ENCODE data around the gene GLIS2. TPM values are rescaled to one million over a fixed set of nuclear protein-coding genes. Genes with fewer than 3 reads are reported as not detected.
A peak's percentile ranks its signal among the peaks of the same experiment; 100 is the strongest.

Gene GLIS2
- polyA plus RNA-seq, 2 of the 4 experiments (the other 2 are of a cell fraction), result 5.5 to 15.8 TPM

- Histone ChIP-seq H3K4me2 (peak overlapping the region; percentile 75), H3K27ac (peak overlapping the region; percentile 73 to 87; a peak in 5 of 6 replicates), H3K4me1 (peaks cover 85% of the 10 kb centered on the region), H3K9me3 (no peaks in the 10 kb centered on the region), H3K4me3 (no peak overlapping the region)
- WGBS (ENCODE audit: missing lambda C conversion rate), result 84% methylated on average over 14 of the region's 14 CpGs
- ChIA-PET CTCF (interaction anchor here (0.9 to 13.8 kb wide), 9 partner anchors 9 to 354 kb away, joined by 3 to 213 read pairs (median 5); partner anchors contain the start of gene TFAP4), POLR2A (interaction anchor here (1.1 kb wide), 1 partner anchor 22 kb away, joined by 3 read pairs; no protein-coding TSS in a partner anchor)
- FAIRE-seq (no peak), DNase-seq (ENCODE audit: low read depth in 1 of 2, low spot score in 1 of 2) (no peak), ATAC-seq (no peak)
- TF ChIP-seq RFX5 (IDR thresholded peaks at IDR 0.05) (no peak), MAX (IDR thresholded peaks at IDR 0.05) (peak; percentile 12; the same call in 1 of the 2 replicates)
Measured at GRCh38 chr16:4293181-4293716, 22.6 kb upstream of the GLIS2 start.

GRCh38 chr16:4293822-4294457 is 21.9 kb upstream of the GLIS2 start:
- peak; percentile 50 to 70 for DNase-seq (ENCODE audit: low read depth in 1 of 2, low spot score in 1 of 2)

DNA sequence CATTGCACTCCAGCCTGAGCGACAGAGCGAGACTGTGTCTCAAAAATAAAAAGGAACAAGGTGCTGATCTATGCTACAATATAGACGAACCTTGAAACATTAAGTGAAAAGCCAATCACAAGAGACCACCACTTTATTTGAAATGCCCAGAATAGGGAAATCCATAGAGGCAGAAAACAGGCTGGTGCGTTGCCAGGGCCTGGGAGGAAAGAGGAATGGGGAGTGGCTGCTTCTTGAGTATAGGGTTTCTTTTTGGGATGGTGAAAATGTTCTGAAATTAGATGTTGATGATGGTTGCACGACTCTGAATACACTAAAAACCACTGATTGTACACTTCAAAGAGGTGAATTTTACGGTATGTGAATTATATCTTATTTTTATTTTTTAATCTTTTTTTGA is 20.3 kb upstream of the GLIS2 start:
- CTCF ChIA-PET, result interaction anchor here (1.2 to 13.8 kb wide), 9 partner anchors 13 to 107 kb away, joined by 3 to 213 read pairs (median 5); partner anchors contain the start of gene TFAP4
- ATAC-seq (no peak), FAIRE-seq (no peak), DNase-seq (ENCODE audit: low read depth in 1 of 2, low spot score in 1 of 2) (no peak)
- no peak overlapping the region for H3K4me3 ChIP-seq
- WGBS (ENCODE audit: missing lambda C conversion rate), result 79% methylated on average over 6 of the region's 6 CpGs
- H3K4me1 ChIP-seq, result peaks cover 83% of the 10 kb centered on the region
- H3K27ac ChIP-seq, result peak overlapping the region in 1 of 2 experiments; percentile 87; a peak in 3 of 6 replicates
- POLR2A ChIA-PET, result interaction anchor here (0.9 to 1.0 kb wide), 3 partner anchors 12 to 24 kb away, joined by 3 to 5 read pairs (median 5); no protein-coding TSS in a partner anchor
- H3K9me3 ChIP-seq, result no peaks in the 10 kb centered on the region
- TF ChIP-seq MAFK (IDR thresholded peaks at IDR 0.05; ENCODE audit: partially characterized antibody) (no peak), HEYL (CRISPR knock-in tag; IDR thresholded peaks at IDR 0.05) (no peak), RNF2 (IDR thresholded peaks at IDR 0.05; ENCODE audit: borderline replicate concordance, low read depth) (no peak), KDM5A (IDR thresholded peaks at IDR 0.05) (no peak), CEBPB (IDR thresholded peaks at IDR 0.05) (no peak), BHLHE40 (IDR thresholded peaks at IDR 0.05; ENCODE audit: low read depth, low read length) (no peak), MAX (IDR thresholded peaks at IDR 0.05) (no peak), POLR2A (IDR thresholded peaks at IDR 0.05; ENCODE audit: low read length) (no peak), NR3C1 (IDR thresholded peaks at IDR 0.05) (no peak), CHD4 (IDR thresholded peaks at IDR 0.05; ENCODE audit: borderline replicate concordance) (no peak), EHF (CRISPR knock-in tag; IDR thresholded peaks at IDR 0.05) (no peak), ZFP36 (IDR thresholded peaks at IDR 0.05; ENCODE audit: borderline replicate concordance, partially characterized antibody) (no peak)
- TF ChIP-seq, protein P1, sequence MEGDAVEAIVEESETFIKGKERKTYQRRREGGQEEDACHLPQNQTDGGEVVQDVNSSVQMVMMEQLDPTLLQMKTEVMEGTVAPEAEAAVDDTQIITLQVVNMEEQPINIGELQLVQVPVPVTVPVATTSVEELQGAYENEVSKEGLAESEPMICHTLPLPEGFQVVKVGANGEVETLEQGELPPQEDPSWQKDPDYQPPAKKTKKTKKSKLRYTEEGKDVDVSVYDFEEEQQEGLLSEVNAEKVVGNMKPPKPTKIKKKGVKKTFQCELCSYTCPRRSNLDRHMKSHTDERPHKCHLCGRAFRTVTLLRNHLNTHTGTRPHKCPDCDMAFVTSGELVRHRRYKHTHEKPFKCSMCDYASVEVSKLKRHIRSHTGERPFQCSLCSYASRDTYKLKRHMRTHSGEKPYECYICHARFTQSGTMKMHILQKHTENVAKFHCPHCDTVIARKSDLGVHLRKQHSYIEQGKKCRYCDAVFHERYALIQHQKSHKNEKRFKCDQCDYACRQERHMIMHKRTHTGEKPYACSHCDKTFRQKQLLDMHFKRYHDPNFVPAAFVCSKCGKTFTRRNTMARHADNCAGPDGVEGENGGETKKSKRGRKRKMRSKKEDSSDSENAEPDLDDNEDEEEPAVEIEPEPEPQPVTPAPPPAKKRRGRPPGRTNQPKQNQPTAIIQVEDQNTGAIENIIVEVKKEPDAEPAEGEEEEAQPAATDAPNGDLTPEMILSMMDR (IDR thresholded peaks at IDR 0.05), result no peak
- TF ChIP-seq, protein P2, sequence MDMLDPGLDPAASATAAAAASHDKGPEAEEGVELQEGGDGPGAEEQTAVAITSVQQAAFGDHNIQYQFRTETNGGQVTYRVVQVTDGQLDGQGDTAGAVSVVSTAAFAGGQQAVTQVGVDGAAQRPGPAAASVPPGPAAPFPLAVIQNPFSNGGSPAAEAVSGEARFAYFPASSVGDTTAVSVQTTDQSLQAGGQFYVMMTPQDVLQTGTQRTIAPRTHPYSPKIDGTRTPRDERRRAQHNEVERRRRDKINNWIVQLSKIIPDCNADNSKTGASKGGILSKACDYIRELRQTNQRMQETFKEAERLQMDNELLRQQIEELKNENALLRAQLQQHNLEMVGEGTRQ (IDR thresholded peaks at IDR 0.05), result no peak
- TF ChIP-seq, protein P3, sequence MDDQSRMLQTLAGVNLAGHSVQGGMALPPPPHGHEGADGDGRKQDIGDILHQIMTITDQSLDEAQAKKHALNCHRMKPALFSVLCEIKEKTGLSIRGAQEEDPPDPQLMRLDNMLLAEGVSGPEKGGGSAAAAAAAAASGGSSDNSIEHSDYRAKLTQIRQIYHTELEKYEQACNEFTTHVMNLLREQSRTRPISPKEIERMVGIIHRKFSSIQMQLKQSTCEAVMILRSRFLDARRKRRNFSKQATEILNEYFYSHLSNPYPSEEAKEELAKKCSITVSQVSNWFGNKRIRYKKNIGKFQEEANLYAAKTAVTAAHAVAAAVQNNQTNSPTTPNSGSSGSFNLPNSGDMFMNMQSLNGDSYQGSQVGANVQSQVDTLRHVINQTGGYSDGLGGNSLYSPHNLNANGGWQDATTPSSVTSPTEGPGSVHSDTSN (IDR thresholded peaks at IDR 0.05), result no peak
- H3K4me2 ChIP-seq, result no peak overlapping the region

More at GRCh38 chr16:4293822-4294457, 21.9 kb upstream of the GLIS2 start:
- Histone ChIP-seq H3K4me3 (no peak overlapping the region), H3K27ac (peak overlapping the region; percentile 73 to 87), H3K9me3 (no peaks in the 10 kb centered on the region), H3K4me1 (peaks cover 85% of the 10 kb centered on the region), H3K4me2 (peak overlapping the region; percentile 75)
- peak; percentile 61 for FAIRE-seq
- POLR2A ChIA-PET, result interaction anchor here (1.1 kb wide), 1 partner anchor 22 kb away, joined by 3 read pairs; no protein-coding TSS in a partner anchor
- CTCF ChIA-PET, result interaction anchor here (0.7 to 13.8 kb wide), 13 partner anchors 9 to 354 kb away, joined by 3 to 213 read pairs (median 3); partner anchors contain the start of gene TFAP4
- ATAC-seq, result peak; percentile 80 to 81
- TF ChIP-seq, protein P2 (IDR thresholded peaks at IDR 0.05), result no peak
- 0 out of 2 replicates have a peak, but pooled peaks have one; percentile 16 for TF ChIP-seq GATA3 (IDR thresholded peaks at IDR 0.05; ENCODE audit: borderline replicate concordance)
- no peak for TF ChIP-seq FOSB (CRISPR knock-in tag; IDR thresholded peaks at IDR 0.05)
- TF ChIP-seq TP53 (CRISPR knock-in tag; IDR thresholded peaks at IDR 0.05), result no peak
- TF ChIP-seq SREBF2 (IDR thresholded peaks at IDR 0.05), result no peak
- no peak for TF ChIP-seq JUN (IDR thresholded peaks at IDR 0.05)
- 16% methylated on average over 15 of the region's 20 CpGs for WGBS (ENCODE audit: missing lambda C conversion rate)

Data from A549 (cell line).